Measurements from ENCODE around the gene NUP214. TPM values are rescaled to one million over a fixed set of nuclear protein-coding genes. Genes with fewer than 3 reads are reported as not detected.
"Not testable (repeated sequence)": the region's sequence is repeated elsewhere in the genome, so short reads cannot be mapped to it uniquely, and the experiment has no call there.

The NUP214 gene
- total and polyA plus RNA-seq, 12 donors = 22.6 to 76.6 (median 36.8) TPM

DNA sequence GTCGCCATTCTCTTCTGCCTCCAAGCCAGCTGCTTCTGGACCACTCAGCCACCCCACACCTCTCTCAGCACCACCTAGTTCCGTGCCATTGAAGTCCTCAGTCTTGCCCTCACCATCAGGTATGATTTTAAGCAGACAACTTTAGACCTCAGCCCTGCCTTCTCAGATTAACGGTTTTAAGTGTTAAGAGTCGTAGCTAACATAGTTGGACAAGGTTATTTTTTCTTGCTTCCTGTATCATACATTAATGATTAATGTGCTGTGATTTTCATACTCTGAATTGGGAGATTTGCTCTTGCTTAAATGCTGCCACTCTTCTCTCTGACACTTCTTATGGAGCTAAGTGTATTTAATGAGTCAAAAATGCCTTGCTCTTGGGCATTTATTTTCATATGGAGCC is 20.8 kb downstream of the NUP214 start:
- 86 to 96% (median 94%) methylated on average over 4 of the region's 4 CpGs for WGBS, 4 donors
- no peak for DNase-seq
- intact Hi-C loops (cut with DNase I) = no loop called here

DNA sequence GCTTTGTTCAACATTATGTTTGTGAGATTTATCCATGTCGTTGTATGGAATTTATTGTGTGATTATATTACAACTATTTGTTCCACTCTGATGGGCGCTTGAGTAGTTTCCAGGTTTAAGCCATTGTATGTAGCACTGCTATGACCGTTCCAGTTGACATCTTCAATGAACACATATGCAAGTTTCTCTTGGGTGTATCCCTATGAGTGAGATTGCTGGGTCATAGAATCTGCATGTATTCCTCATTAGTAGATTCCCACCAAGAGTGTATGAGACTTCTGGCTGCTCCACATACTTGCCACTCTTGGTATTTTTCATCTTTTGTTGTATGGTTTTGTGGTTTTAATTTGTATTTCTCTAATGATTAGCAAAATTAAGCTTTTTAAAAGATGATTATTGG is 22.9 kb downstream of the NUP214 start:
- no peak overlapping the region for H3K4me3 ChIP-seq
- TF ChIP-seq, protein P1, sequence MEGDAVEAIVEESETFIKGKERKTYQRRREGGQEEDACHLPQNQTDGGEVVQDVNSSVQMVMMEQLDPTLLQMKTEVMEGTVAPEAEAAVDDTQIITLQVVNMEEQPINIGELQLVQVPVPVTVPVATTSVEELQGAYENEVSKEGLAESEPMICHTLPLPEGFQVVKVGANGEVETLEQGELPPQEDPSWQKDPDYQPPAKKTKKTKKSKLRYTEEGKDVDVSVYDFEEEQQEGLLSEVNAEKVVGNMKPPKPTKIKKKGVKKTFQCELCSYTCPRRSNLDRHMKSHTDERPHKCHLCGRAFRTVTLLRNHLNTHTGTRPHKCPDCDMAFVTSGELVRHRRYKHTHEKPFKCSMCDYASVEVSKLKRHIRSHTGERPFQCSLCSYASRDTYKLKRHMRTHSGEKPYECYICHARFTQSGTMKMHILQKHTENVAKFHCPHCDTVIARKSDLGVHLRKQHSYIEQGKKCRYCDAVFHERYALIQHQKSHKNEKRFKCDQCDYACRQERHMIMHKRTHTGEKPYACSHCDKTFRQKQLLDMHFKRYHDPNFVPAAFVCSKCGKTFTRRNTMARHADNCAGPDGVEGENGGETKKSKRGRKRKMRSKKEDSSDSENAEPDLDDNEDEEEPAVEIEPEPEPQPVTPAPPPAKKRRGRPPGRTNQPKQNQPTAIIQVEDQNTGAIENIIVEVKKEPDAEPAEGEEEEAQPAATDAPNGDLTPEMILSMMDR (IDR thresholded peaks at IDR 0.05) = no peak
- TF ChIP-seq POLR2A (IDR thresholded peaks at IDR 0.05) = no peak
- H3K9me3 ChIP-seq (replicated peaks in 1 of 3) = no peaks in the 10 kb centered on the region
- H3K27me3 ChIP-seq = no peaks in the 10 kb centered on the region
- no peaks in the 10 kb centered on the region for H3K4me1 ChIP-seq (replicated peaks in 1 of 2)
- DNase-seq = no peak
- 90 to 92% (median 90%) methylated on average over 3 of the region's 3 CpGs for WGBS, 4 donors
- intact Hi-C loops (cut with DNase I) = no loop called here
- peaks cover 0 to 93% of the 10 kb centered on the region in 2 donors for H3K36me3 ChIP-seq (replicated peaks in 1 of 2)
- no peak overlapping the region for H3K27ac ChIP-seq

More for the DNA sequence above, 20.8 kb downstream of the NUP214 start:
- TF ChIP-seq, protein P1 (IDR thresholded peaks at IDR 0.05) = no peak
- TF ChIP-seq POLR2A (IDR thresholded peaks at IDR 0.05) = no peak
- H3K27ac ChIP-seq = no peak overlapping the region
- H3K9me3 ChIP-seq (replicated peaks in 1 of 3) = no peaks in the 10 kb centered on the region
- no peaks in the 10 kb centered on the region for H3K4me1 ChIP-seq (replicated peaks in 1 of 2)
- no peak overlapping the region for H3K4me3 ChIP-seq
- peaks cover 0 to 92% of the 10 kb centered on the region in 2 donors for H3K36me3 ChIP-seq (replicated peaks in 1 of 2)
- no peaks in the 10 kb centered on the region for H3K27me3 ChIP-seq

DNA sequence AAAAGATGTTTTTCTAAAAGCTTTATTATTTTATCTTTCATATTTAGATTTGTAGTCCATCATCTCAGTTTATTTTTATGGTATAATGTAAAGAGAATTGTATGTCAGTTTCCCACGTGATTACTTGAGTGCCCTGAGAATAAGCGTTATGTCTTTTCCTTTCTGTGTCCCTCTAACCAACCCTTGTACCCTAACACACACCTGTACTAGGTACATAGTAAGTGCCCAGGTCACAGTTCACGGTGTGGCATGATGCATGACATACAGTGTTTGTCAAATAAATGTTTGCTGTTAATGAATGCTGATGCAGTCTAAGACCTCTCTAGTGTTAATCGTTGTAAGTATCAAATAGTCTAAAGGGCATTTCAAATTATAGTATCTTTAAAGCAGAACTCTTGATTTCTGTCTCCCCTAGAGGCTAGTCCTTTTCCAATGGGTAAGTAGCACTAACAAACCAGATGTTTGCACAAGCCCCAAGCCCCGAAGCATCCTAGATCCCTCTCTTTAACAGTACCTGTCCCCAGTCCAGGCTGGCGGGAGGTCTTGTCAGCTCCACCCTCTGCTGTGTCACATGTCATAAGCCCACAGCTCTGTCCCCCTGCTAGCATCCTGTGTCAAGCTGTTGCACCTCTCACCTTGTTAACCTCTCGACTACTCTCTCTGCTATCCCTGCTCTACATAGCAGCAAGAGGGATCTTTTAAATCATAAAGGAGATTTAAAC is 23.7 kb downstream of the NUP214 start:
- peaks cover 0 to 97% of the 10 kb centered on the region in 2 donors for H3K36me3 ChIP-seq (replicated peaks in 1 of 2)
- intact Hi-C loops (cut with DNase I) = no loop called here
- DNase-seq = no peak
- no peak for TF ChIP-seq POLR2A (IDR thresholded peaks at IDR 0.05)
- H3K27ac ChIP-seq = no peak overlapping the region
- no peaks in the 10 kb centered on the region for H3K27me3 ChIP-seq
- no peaks in the 10 kb centered on the region for H3K4me1 ChIP-seq (replicated peaks in 1 of 2)
- 84 to 90% (median 86%) methylated on average over 7 of the region's 7 CpGs for WGBS, 4 donors
- no peaks in the 10 kb centered on the region for H3K9me3 ChIP-seq (replicated peaks in 1 of 3)
- H3K4me3 ChIP-seq = no peak overlapping the region

DNA sequence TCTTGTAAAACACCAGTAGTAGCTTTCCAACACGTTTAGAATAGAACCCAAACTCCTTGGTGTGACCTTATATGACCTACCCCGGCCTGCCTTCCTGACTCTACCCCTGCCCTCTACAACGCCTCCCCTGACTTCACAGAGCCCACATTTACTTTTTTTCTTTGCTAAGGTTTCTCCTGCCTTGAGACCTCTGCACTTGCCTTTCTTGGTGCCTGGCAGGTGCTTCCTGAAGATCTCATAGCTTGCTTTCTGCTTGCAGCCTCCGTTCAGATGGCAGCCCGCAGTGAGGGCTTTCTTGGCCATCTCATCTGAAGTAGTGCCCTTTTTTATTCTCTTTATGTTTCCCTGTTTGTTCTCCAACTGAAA is 24.3 kb downstream of the NUP214 start:
- DNase-seq = no peak
- TF ChIP-seq POLR2A (IDR thresholded peaks at IDR 0.05) = no peak
- TF ChIP-seq, protein P1 (IDR thresholded peaks at IDR 0.05) = no peak
- Histone ChIP-seq H3K27me3 (no peaks in the 10 kb centered on the region), H3K27ac (no peak overlapping the region), H3K4me3 (no peak overlapping the region), H3K4me1 (replicated peaks in 1 of 2) (no peaks in the 10 kb centered on the region), H3K9me3 (replicated peaks in 1 of 3) (no peaks in the 10 kb centered on the region), H3K36me3 (replicated peaks in 1 of 2) (peaks cover 0 to 97% of the 10 kb centered on the region in 2 donors)
- WGBS, 4 donors = 67 to 75% (median 71%) methylated on average over 5 of the region's 5 CpGs
- intact Hi-C loops (cut with DNase I) = no loop called here

DNA sequence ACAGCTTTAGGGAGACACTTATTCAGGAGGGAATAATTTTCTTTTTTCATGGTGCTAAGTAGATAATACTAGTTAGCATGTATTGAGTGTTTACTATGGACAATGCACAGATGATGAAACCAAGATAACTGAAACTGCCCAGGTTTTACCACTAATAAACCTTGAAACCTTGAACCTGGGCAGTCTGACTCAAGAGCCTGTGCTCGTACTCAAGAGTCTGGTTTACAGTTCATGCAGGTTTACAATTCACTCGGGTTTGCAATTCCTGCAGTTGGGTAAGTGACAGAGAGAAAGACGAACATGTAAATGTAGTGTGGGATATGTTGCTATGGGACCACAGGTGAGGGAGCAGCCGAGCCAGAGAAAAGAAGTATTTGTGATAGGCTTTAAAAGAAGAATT is 28.2 kb downstream of the NUP214 start:
- no peak overlapping the region for H3K4me3 ChIP-seq
- H3K4me1 ChIP-seq (replicated peaks in 1 of 2) = no peaks in the 10 kb centered on the region
- no peak for DNase-seq
- TF ChIP-seq POLR2A (IDR thresholded peaks at IDR 0.05) = no peak
- TF ChIP-seq, protein P1 (IDR thresholded peaks at IDR 0.05) = no peak
- WGBS, 4 donors = 86 to 95% (median 92%) methylated on average over 4 of the region's 4 CpGs
- no peaks in the 10 kb centered on the region for H3K27me3 ChIP-seq
- peaks cover 0 to 71% of the 10 kb centered on the region in 2 donors for H3K36me3 ChIP-seq (replicated peaks in 1 of 2)
- intact Hi-C loops (cut with DNase I) = no loop called here
- H3K9me3 ChIP-seq (replicated peaks in 1 of 3) = no peaks in the 10 kb centered on the region
- no peak overlapping the region for H3K27ac ChIP-seq

DNA sequence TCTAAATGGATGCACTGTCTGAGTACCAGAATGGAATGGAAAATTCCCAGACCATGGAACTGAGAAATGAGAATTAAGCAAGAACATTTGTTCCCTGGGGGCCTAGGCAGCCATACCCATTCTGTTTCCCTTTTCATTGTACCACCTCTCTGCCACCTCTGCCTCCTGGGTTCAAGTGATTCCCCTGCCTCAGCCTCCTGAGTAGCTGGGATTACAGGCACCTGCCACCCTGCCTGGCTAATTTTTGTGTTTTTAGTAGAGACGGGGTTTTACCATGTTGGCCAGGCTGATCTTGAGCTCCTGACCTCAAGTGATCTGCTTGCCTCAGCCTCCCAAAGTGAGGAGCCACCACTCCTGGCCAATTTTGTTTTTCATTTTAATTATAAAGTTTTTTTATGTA is 33.3 kb downstream of the NUP214 start:
- 76 to 100% (median 88%) methylated on average over 1 of the region's 1 CpG for WGBS, 4 donors
- H3K27ac ChIP-seq; DNase-seq; H3K4me3 ChIP-seq; H3K27me3 ChIP-seq; intact Hi-C loops (cut with DNase I); H3K4me1 ChIP-seq (replicated peaks in 1 of 2); H3K9me3 ChIP-seq (replicated peaks in 1 of 3): not testable (repeated sequence)
- peaks cover 0 to 64% of the 10 kb centered on the region in 2 donors for H3K36me3 ChIP-seq (replicated peaks in 1 of 2)

Data from adrenal gland (tissue), 12 donors.